H1 (cell line): ENCODE measurements around the gene DPF1. TPM values are rescaled to one million over a fixed set of nuclear protein-coding genes. Genes with fewer than 3 reads are reported as not detected.

Source experiments
- ASH2L ChIP-seq: fragments of 200-600, 300-600 bp; sonication (generic); IDR thresholded peaks from one replicate; pipeline ENCODE4 v1.7.1; 2017; ENCODE audit warnings: low read length
- CHD1 ChIP-seq: IDR thresholded peaks from 2 replicates; pipeline ENCODE4 v1.6.1; 2012; ENCODE audit warnings: low read depth, low read length, improper control_type of control experiment
- CHD7 ChIP-seq: fragments of 300-600 bp; sonication (generic); IDR thresholded peaks from 2 replicates; pipeline ENCODE4 v1.7.1; 2012; ENCODE audit warnings: low read length, moderate library complexity, mild to moderate bottlenecking, inconsistent platforms; ENCODE audit not compliant: insufficient replicate concordance
- CTCF ChIP-seq, 3 experiments: IDR thresholded peaks; 1 replicate in 2 of 3; 2 replicates in 1 of 3; pipeline versions ENCODE4 v1.5.1 to v1.6.1; 2011; ENCODE audit warnings: low read length in 3 of 3, mild to moderate bottlenecking in 3 of 3, inconsistent platforms in 2 of 3, low read depth in 1 of 3, moderate library complexity in 1 of 3; ENCODE audit not compliant: insufficient read depth in 1 of 3; ENCODE audit errors: control extremely low read depth in 1 of 3
- RXRA ChIP-seq: IDR thresholded peaks from 2 replicates; pipeline ENCODE4 v1.6.1; 2011; ENCODE audit warnings: low read depth, mild to moderate bottlenecking, low read length, moderate library complexity; ENCODE audit not compliant: insufficient read depth
- SIX5 ChIP-seq: IDR thresholded peaks from 2 replicates; pipeline ENCODE4 v1.6.1; 2011; ENCODE audit warnings: mild to moderate bottlenecking, low read depth, low read length
- polyA plus RNA-seq, 7 experiments: library from polyadenylated mRNA; depleted of rRNA in 3 of 7; stranded (reverse) in 5 of 7; unstranded in 2 of 7; fragments of >200 nt in 5 of 7; fragments of 200-250 nt in 2 of 7; gene quantifications; 1 replicate in 5 of 7; 2 replicates in 1 of 7; 4 replicates in 1 of 7; pipeline versions ENCODE4 v1.2.1 to v1.2.3, GENCODE V29; 2011 to 2013; ENCODE audit warnings: missing spikeins in 2 of 7, mixed read lengths in 2 of 7
- total RNA-seq: library from RNA; stranded (reverse); fragmentation: NEBNext Ultra II Directional; extraction: Animal tissue kit (Norgen Biotek cat#: 25700); gene quantifications from 2 replicates; pipeline ENCODE4 v1.2.1, GENCODE V29; 2021
- TF ChIP-seq, protein P1 (sequence below): IDR thresholded peaks from 2 replicates; pipeline ENCODE4 v1.6.1; 2011; ENCODE audit warnings: low read depth, mild to moderate bottlenecking, low read length; ENCODE audit not compliant: insufficient read depth

DPF1 gene
- total and polyA plus RNA-seq, 2 of the 8 experiments (the other 6 are each of a cell fraction or from before 2014, with no cell fraction given) = 12.9 to 15.6 TPM

- no peak for TF ChIP-seq CTCF (IDR thresholded peaks at IDR 0.05; ENCODE audit: control extremely low read depth in 1 of 3, insufficient read depth in 1 of 3, low read depth in 1 of 3, low read length in 3 of 3)
- TF ChIP-seq, protein P1, sequence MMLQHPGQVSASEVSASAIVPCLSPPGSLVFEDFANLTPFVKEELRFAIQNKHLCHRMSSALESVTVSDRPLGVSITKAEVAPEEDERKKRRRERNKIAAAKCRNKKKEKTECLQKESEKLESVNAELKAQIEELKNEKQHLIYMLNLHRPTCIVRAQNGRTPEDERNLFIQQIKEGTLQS = no peak
- no peak for TF ChIP-seq CHD7
- TF ChIP-seq CHD1 = no peak
- TF ChIP-seq ASH2L = peak; percentile 84
- TF ChIP-seq RXRA = no peak
- 0 out of 2 replicates have a peak, but pooled peaks have one; percentile 5 for TF ChIP-seq SIX5
These were observed 40.6 kb upstream of the DPF1 start, which contains the start of gene SPINT2 (continued) for GRCh38 chr19:38264486-38265212.
